OCI-LY7 (cell line): ENCODE data around the gene CST4.

Experiments
- CTCF ChIP-seq: fragments of 200-600 bp; sonication (generic); conservative IDR thresholded peaks from 2 replicates; pipeline ENCODE4 v1.5.1; 2014; ENCODE audit warnings: mild to moderate bottlenecking, antibody characterized with exemption, low read length, moderate library complexity, mixed read lengths
- EZH2phosphoT487 ChIP-seq: fragments of 200-600 bp; sonication (generic); IDR thresholded peaks from 2 replicates; pipeline ENCODE4 v1.6.1; 2018; ENCODE audit warnings: low read depth, borderline replicate concordance, mild to moderate bottlenecking, mixed run types, antibody characterized with exemption, low read length, moderate library complexity, mixed read lengths

GRCh38 chr20:23686046-23686750 is 2.6 kb downstream of the CST4 start:
- no peak for TF ChIP-seq CTCF
- TF ChIP-seq EZH2phosphoT487: no peak
